ENCODE results near the gene VWA2.

The VWA2 gene

GRCh38 chr10:114271779-114272167 is 32.7 kb downstream of the VWA2 start:
- Histone ChIP-seq H3K27ac (peak overlapping the region in 8 of 21 experiments; percentile 3 to 58 (median 38)), H3K4me3 (no peak overlapping the region)

DNA sequence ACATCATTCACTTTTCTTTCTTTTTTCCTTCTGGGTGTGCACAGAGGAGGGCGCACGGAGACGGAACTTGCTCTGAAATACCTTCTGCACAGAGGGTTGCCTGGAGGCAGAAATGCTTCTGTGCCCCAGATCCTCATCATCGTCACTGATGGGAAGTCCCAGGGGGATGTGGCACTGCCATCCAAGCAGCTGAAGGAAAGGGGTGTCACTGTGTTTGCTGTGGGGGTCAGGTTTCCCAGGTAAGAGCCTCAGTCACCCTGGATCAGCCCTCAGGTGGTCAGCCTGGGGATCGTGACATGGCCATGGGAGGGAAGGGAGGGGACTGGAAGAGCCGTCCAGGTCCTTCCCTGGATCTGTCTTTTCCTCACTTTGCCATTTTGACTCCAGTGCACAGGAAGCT is 33.6 kb downstream of the VWA2 start:
- H3K4me3 ChIP-seq, result no peak overlapping the region
- H3K27ac ChIP-seq, result no peak overlapping the region

GRCh38 chr10:114273910-114274309 is 34.9 kb downstream of the VWA2 start:
- Histone ChIP-seq H3K4me3 (no peak overlapping the region), H3K27ac (no peak overlapping the region)

DNA sequence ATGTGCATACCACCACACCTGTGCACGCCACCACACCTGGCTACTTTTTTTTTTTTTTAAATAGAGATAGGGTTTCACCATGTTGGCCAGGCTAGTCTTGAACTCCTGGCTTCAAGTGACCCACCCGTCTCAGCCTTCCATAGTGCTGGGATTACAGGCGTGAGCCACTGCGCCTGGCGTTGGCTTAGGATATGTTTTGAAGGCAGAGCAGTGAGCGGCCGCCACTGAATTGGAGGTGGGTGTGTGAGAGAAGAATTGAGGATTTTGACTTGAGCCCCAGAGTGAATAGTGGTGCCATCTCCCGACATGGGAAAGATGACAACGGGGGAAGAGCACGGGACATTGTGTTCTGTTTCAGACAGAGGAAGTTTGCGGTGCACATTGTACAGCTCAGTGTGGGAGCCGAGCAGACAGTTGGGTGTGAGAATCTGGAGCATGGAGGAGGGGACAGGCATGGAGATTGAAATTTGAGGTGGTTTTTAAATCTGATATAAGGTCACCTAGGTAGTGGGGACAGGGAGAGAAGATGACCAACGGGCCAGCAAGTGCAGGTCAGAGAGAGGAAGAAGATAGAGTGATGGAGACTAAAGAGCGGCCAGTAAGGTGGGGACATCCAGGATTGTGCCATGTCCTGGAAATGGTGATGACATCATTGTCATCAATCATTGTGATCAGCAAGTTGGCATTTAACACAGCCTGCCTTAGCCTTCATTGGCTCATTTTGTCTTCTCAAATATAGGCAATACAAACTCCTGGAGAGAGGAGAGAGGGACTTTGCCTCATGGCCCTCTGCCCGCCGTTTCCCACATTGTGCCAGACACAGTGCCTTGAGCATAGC is 35.8 kb downstream of the VWA2 start:
- no peak overlapping the region for H3K27ac ChIP-seq
- H3K4me3 ChIP-seq, result no peak overlapping the region

DNA sequence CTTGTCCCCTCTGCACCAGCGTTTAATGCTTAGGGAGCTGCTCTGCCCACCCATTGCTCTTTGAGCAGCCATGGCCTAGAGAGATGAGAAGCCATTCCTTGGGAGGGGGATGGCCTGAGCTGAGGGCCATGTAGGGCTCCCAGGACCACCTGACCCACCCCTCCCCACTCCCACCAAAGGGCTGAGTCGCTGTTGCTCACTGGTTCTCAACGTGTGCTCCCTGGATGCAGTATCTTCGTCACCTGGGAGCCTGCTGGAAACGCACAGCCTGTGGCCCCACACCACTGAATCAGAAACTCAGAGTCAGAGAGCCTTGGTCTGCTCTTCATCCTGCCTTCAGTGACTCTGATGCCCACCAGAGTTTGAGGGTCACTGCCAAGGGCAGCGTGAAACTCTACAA is 37.0 kb downstream of the VWA2 start:
- no peak overlapping the region for H3K4me3 ChIP-seq
- H3K27ac ChIP-seq, result no peak overlapping the region

GRCh38 chr10:114276671-114277070 is 37.6 kb downstream of the VWA2 start:
- no peak overlapping the region for H3K4me3 ChIP-seq

DNA sequence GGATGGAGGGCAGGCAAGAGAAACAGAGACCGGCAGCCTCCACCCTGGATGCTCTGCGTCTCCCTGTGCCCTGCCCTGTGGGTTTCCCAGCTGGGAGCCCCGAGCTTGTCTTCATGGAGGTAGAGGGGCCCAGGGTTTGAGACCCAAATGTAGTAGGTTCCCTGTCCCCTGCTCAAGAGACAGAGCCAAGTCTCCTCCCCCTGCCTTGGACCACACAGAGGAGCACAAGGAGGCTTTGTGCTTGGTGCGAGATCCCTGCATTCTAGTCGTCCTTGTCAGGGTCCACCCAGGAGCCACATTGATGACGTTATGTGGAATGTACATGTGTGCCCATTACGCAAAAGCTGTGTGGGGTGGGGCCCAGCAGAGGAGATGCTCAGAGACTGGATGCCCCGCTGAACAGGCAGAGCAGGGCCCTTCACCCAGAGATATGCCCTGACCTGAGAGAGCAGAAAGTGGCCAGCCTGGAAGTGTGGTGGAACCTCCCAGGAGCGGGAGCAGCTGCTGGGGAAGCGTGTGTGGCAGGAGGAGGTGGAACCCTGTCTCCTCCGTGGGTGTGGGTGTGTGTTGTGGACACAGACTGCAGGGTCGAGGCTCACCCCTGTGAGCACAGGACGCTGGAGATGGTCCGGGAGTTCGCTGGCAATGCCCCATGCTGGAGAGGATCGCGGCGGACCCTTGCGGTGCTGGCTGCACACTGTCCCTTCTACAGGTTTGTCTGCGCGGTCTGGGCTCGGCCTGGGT is 39.3 kb downstream of the VWA2 start:
- H3K27ac ChIP-seq, result peak overlapping the region in 1 of 21 experiments; percentile 18
- H3K4me3 ChIP-seq, result no peak overlapping the region

More at GRCh38 chr10:114276671-114277070, 37.6 kb downstream of the VWA2 start:
- H3K27ac ChIP-seq, result no peak overlapping the region

DNA sequence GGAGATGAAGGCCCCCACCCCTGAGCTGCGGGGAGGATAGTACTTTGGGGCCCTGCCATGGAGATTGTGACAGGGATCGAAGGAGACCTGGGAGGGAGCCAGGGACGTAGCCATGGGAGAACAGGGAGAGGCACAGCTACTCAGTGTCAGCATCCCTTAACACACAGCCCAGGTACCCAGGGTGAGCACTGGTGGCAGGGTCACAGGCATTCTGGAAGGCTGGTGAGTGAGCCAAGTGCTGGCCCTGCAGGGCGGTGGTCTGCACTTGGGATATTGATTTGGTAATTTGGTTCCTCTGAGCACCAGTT is 39.8 kb downstream of the VWA2 start:
- Histone ChIP-seq H3K4me3 (no peak overlapping the region), H3K27ac (no peak overlapping the region)

DNA sequence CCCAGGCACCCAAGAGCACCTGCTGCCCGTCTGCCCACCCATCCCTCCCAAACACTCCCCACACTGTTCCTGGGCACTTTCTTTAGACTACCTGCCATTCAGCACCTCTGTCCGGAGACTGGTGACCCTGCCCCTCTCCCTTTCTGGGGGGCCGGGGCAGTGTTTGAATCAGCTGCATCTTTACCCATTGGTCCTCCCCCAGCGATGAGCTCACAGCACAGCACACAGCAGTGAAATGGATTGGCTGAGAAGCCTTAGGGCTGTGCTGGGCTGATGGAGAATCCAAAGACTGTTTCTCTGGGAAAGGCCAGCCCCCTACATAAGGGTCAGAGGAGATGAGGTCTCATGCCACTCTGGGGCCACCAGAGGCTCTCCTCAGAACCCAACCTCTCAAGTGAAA is 40.2 kb downstream of the VWA2 start:
- H3K27ac ChIP-seq, result peak overlapping the region in 3 of 21 experiments; percentile 1 to 43 (median 30)

DNA sequence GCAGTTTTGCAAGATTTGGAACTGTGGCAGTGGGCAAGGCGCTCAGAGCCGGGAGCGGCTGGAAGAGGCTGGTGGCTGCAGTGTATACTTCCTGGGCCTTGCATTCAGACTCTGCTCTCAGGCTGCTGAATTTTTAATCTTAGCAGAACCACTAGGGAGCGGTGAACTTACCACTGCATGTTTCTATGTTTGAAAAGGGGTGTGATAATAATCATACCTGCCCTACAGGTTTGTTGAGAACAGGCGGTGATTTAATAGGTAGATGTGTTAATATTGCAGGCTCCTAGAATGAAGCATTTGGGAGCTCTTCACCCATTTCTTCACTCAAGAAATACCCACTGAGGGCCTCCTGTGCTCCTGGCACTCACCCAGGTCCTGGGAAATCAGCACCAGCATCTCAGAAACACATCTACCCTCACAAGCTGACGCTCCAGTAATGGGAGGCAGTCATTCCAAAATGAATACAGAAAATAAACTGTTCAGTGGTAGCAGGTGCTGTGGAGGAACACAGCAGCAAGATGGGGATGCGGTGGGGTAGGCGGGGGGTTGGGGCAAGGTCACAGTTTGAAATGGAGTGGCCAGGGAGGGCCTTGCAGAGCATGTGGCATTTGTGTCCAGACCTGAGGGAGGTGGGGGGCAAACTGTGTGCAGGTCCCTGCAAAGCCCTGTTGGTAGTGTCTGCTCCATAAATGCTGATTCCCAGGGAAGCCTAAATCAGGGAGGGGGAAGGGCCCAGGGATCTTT is 41.0 kb downstream of the VWA2 start:
- Histone ChIP-seq H3K27ac (peak overlapping the region in 7 of 21 experiments; percentile 5 to 45 (median 30)), H3K4me3 (no peak overlapping the region)

More for the DNA sequence above, 40.2 kb downstream of the VWA2 start:
- H3K4me3 ChIP-seq, result no peak overlapping the region

GRCh38 chr10:114281006-114281405 is 42.0 kb downstream of the VWA2 start:
- Histone ChIP-seq H3K27ac (peak overlapping the region in 1 of 21 experiments; percentile 5), H3K4me3 (no peak overlapping the region)

DNA sequence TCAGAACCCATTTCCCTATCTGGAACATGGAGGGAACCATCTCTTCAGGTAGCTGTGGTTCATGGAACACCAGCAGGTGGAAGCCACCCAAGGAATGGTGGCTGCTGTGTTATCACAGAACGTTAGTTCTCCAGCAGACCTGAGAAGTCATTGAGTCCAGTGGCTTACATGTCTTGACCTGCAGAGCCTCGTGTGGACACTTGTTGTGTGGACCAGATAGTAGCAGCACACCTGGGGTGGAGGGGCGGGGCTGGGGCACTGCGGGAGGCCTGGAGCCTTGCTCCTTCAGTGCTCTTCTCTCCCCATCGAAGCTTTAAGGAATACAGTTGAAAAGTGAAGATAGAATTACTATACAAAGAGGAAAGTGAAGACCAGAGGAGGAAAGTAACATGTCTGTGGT is 42.4 kb downstream of the VWA2 start:
- Histone ChIP-seq H3K4me3 (no peak overlapping the region), H3K27ac (no peak overlapping the region)

DNA sequence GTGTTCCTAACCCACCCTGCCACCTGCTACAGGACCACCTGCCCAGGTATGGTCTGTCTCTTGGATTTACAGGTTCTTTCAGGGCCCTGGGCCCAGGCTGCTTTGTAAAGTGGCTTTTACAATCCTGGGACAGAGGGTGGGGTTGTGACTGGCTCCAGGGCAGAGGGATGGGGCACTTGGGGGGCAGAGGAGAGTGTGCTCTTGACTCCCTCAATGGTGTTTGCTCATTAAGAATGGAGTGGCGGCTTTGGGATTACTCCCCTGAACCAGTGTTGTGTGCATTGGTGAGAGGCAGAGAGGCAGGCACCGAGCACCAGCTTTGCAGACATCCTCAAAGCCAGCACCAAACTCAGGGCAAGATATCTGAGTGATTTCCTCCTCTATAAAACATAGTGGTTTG is 43.5 kb downstream of the VWA2 start:
- Histone ChIP-seq H3K27ac (no peak overlapping the region), H3K4me3 (no peak overlapping the region)

DNA sequence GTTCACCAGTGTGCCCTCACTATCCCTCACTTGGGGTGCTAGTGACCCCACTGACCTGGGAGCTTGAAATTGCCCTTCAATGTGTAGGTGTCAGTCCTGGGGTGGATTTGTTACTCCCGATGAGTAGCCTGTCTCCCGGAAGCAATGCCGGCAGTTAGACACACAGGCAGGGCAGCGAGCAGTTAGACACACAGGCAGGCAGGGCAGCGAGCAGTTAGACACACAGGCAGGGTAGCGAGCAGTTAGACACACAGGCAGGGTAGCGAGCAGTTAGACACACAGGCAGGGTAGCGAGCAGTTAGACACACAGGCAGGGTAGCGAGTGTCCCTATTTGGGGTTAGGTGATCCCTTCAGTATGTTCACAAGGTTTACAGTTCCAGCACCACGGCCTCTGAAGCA is 44.0 kb downstream of the VWA2 start:
- Histone ChIP-seq H3K4me3 (no peak overlapping the region), H3K27ac (no peak overlapping the region)

GRCh38 chr10:114283535-114284234 is 44.6 kb downstream of the VWA2 start:
- no peak overlapping the region for H3K4me3 ChIP-seq
- no peak overlapping the region for H3K27ac ChIP-seq

DNA sequence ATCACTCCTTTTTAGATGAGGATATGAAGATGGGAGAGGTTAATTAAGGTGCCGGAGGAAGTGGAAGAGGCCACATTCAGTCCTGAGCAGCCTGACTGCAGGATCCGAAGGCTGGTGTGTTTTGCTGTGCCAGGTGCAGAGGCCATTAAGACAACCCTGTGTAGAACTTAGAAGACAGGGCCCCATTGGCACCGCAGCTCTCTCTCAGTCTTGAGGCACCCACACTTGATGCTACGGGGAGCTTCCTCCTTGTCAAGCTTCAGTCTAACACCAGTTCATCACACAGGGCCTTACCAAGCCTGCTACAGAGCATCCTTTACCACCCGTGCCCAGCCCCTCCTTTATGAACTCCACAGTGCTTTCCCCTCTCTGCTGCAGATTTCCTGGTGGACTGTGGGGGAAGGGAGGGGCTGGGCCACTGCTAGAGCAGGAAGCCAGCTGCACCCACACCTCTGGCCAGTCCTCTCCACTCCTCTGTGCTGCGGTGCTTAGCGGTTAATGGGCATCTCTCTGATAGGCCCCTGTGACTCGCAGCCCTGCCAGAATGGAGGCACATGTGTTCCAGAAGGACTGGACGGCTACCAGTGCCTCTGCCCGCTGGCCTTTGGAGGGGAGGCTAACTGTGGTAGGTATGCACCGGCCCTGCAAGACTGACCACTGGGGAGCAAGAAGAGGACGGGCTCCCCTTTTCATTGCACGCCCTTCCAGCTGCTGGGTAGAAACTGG is 45.5 kb downstream of the VWA2 start:
- H3K27ac ChIP-seq, result no peak overlapping the region
- H3K4me3 ChIP-seq, result no peak overlapping the region

DNA sequence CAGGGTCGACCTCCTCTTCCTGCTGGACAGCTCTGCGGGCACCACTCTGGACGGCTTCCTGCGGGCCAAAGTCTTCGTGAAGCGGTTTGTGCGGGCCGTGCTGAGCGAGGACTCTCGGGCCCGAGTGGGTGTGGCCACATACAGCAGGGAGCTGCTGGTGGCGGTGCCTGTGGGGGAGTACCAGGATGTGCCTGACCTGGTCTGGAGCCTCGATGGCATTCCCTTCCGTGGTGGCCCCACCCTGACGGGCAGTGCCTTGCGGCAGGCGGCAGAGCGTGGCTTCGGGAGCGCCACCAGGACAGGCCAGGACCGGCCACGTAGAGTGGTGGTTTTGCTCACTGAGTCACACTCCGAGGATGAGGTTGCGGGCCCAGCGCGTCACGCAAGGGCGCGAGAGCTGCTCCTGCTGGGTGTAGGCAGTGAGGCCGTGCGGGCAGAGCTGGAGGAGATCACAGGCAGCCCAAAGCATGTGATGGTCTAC is 46.9 kb downstream of the VWA2 start:
- H3K4me3 ChIP-seq, result no peak overlapping the region
- H3K27ac ChIP-seq, result no peak overlapping the region

GRCh38 chr10:114286921-114287320 is 47.9 kb downstream of the VWA2 start:
- H3K27ac ChIP-seq, result no peak overlapping the region

GRCh38 chr10:114288424-114289095 is 49.5 kb downstream of the VWA2 start:
- Histone ChIP-seq H3K4me3 (no peak overlapping the region), H3K27ac (no peak overlapping the region)

More at GRCh38 chr10:114286921-114287320, 47.9 kb downstream of the VWA2 start:
- H3K4me3 ChIP-seq, result no peak overlapping the region
